H1 (cell line): Measurements from ENCODE around the gene CACNA1C. TPM values are rescaled to one million over a fixed set of nuclear protein-coding genes. Genes with fewer than 3 reads are reported as not detected.

ENCODE experiments used
- CTCF ChIA-PET: fragments of 300-600 bp; sonication (Branson Sonifier 250); formaldehyde crosslinking; loops from one replicate; lab custom pipeline; 2021; ENCODE audit not compliant: partially characterized antibody; lab: Charles Lee
- POLR2A ChIA-PET: fragments of 300-600 bp; sonication (Branson Sonifier 250); formaldehyde crosslinking; loops from one replicate; lab custom pipeline; 2021; ENCODE audit warnings: inconsistent platforms; ENCODE audit not compliant: partially characterized antibody; lab: Charles Lee
- DNase-seq, 2 experiments: peaks; one replicate each; pipeline versions ENCODE4 v3.0.0 to v3.0.0-alpha.2; 2010 to 2022; ENCODE audit warnings: low spot score in 2 of 2, low read depth in 1 of 2, mixed read lengths in 1 of 2
- FAIRE-seq: peaks from 2 replicates; lab custom pipeline; 2011; peaks lifted over from hg19 to GRCh38; lab: Jason Lieb, UNC
- H2AFZ ChIP-seq: 2 replicates; pipeline ENCODE4 v1.8.1; 2012; ENCODE audit warnings: low read length, inconsistent platforms
- H2AK5ac ChIP-seq: 2 replicates; pipeline ENCODE4 v1.6.1; 2013; ENCODE audit warnings: low read depth, low read length
- H2BK120ac ChIP-seq: replicated peaks from 2 replicates; pipeline ENCODE3; 2013; ENCODE audit warnings: low read depth, low read length, inconsistent platforms
- H2BK12ac ChIP-seq: 2 replicates; pipeline ENCODE4 v1.6.1; 2013; ENCODE audit warnings: low read depth, low read length
- H2BK15ac ChIP-seq: 2 replicates; pipeline ENCODE4 v1.6.1; 2013; ENCODE audit warnings: low read length
- H2BK20ac ChIP-seq: 2 replicates; pipeline ENCODE4 v1.6.1; 2013; ENCODE audit warnings: low read length
- H2BK5ac ChIP-seq: 2 replicates; pipeline ENCODE4 v1.6.1; 2013; ENCODE audit warnings: low read depth, low read length
- H3K14ac ChIP-seq: 2 replicates; pipeline ENCODE4 v1.6.1; 2013; ENCODE audit warnings: inconsistent platforms; ENCODE audit not compliant: insufficient read length
- H3K18ac ChIP-seq: 2 replicates; pipeline ENCODE4 v1.6.1; 2013; ENCODE audit warnings: low read length; ENCODE audit errors: extremely low read depth
- H3K23ac ChIP-seq: 2 replicates; pipeline ENCODE4 v1.6.1; 2013; ENCODE audit warnings: inconsistent platforms; ENCODE audit not compliant: insufficient read length
- H3K23me2 ChIP-seq: 2 replicates; pipeline ENCODE4 v1.6.1; 2013; ENCODE audit warnings: low read depth, low read length
- H3K27ac ChIP-seq: 2 replicates; pipeline ENCODE4 v1.6.1; 2011; ENCODE audit warnings: low read depth, low read length, inconsistent platforms
- H3K27me3 ChIP-seq, 4 experiments: replicated peaks in 1 of 4; 1 replicate in 1 of 4; 2 replicates in 3 of 4; pipeline versions ENCODE4 v1.6.1 to v1.8.1; 2011 to 2013; ENCODE audit warnings: low read length in 3 of 4, mild to moderate bottlenecking in 3 of 4, inconsistent platforms in 2 of 4, mixed read lengths in 2 of 4, moderate library complexity in 1 of 4; ENCODE audit not compliant: control insufficient read depth in 3 of 4, insufficient read depth in 3 of 4; ENCODE audit errors: extremely low read depth in 1 of 4
- H3K36me3 ChIP-seq, 4 experiments: 2 replicates each; pipeline versions ENCODE4 v1.6.1 to v1.8.1; 2011 to 2013; ENCODE audit warnings: mild to moderate bottlenecking in 4 of 4, low read length in 3 of 4, moderate library complexity in 2 of 4, control low read depth in 1 of 4, inconsistent platforms in 1 of 4; ENCODE audit not compliant: insufficient read depth in 4 of 4, control insufficient read depth in 2 of 4
- H3K4ac ChIP-seq: replicated peaks from 2 replicates; pipeline ENCODE3; 2013; ENCODE audit warnings: low read length, low read depth, mixed read lengths, inconsistent platforms; ENCODE audit not compliant: insufficient read length
- H3K4me1 ChIP-seq, 4 experiments: replicated peaks in 1 of 4; 1 replicate in 1 of 4; 2 replicates in 3 of 4; pipeline versions ENCODE4 v1.6.1 to v1.8.1; 2011 to 2013; ENCODE audit warnings: low read length in 3 of 4, inconsistent platforms in 2 of 4, mixed read lengths in 1 of 4; ENCODE audit not compliant: insufficient read depth in 4 of 4, control insufficient read depth in 3 of 4
- H3K4me2 ChIP-seq, 2 experiments: 2 replicates each; pipeline versions ENCODE4 v1.6.1 to v1.8.1; 2011 to 2013; ENCODE audit warnings: low read depth in 2 of 2, low read length in 2 of 2, control low read depth in 1 of 2, inconsistent platforms in 1 of 2, mild to moderate bottlenecking in 1 of 2; ENCODE audit not compliant: insufficient read depth in 1 of 2
- H3K4me3 ChIP-seq, 4 experiments: fragments of 200-600, 300-600 bp in 1 of 4; sonication (generic), shearing (Covaris generic), sonication (Bioruptor Twin) in 1 of 4; 2 replicates each; pipeline versions ENCODE4 v1.5.1 to v1.8.1; 2011 to 2016; ENCODE audit warnings: low read length in 4 of 4, low read depth in 3 of 4, control low read depth in 2 of 4, inconsistent platforms in 2 of 4, mild to moderate bottlenecking in 2 of 4, mixed read lengths in 1 of 4, moderate library complexity in 1 of 4; ENCODE audit not compliant: insufficient read depth in 2 of 4; ENCODE audit errors: extremely low read depth in 1 of 4
- H3K56ac ChIP-seq: replicated peaks from 2 replicates; pipeline ENCODE3; 2013; ENCODE audit warnings: low read depth, mild to moderate bottlenecking, mixed read lengths, low read length, inconsistent platforms; ENCODE audit not compliant: insufficient read length
- H3K79me1 ChIP-seq: 2 replicates; pipeline ENCODE4 v1.6.1; 2013; ENCODE audit warnings: low read depth, low read length, control low read depth
- H3K79me2 ChIP-seq, 2 experiments: 2 replicates each; pipeline versions ENCODE4 v1.6.1 to v1.8.1; 2012 to 2013; ENCODE audit warnings: low read length in 2 of 2, mild to moderate bottlenecking in 2 of 2, inconsistent platforms in 1 of 2; ENCODE audit not compliant: insufficient read depth in 2 of 2, control insufficient read depth in 1 of 2
- H3K9ac ChIP-seq, 4 experiments: replicated peaks in 1 of 4; 1 replicate in 1 of 4; 2 replicates in 3 of 4; pipeline versions ENCODE4 v1.6.1 to v1.8.1; 2011 to 2013; ENCODE audit warnings: low read depth in 3 of 4, low read length in 3 of 4, control low read depth in 2 of 4, mild to moderate bottlenecking in 2 of 4, moderate library complexity in 2 of 4, inconsistent platforms in 1 of 4; ENCODE audit errors: extremely low read depth in 1 of 4
- H3K9me3 ChIP-seq, 2 experiments: 2 replicates each; pipeline versions ENCODE4 v1.6.1 to v1.8.1; 2012 to 2013; ENCODE audit warnings: mild to moderate bottlenecking in 2 of 2, moderate library complexity in 2 of 2, control low read depth in 1 of 2, inconsistent platforms in 1 of 2, low read depth in 1 of 2, low read length in 1 of 2, mixed read lengths in 1 of 2; ENCODE audit not compliant: insufficient read depth in 2 of 2
- H4K20me1 ChIP-seq, 2 experiments: replicated peaks in 1 of 2; 2 replicates each; pipeline versions ENCODE3 to v1.8.1; 2011 to 2013; ENCODE audit warnings: inconsistent platforms in 2 of 2, low read length in 2 of 2, mild to moderate bottlenecking in 1 of 2; ENCODE audit not compliant: insufficient read depth in 2 of 2, control insufficient read depth in 1 of 2
- H4K5ac ChIP-seq: 2 replicates; pipeline ENCODE4 v1.6.1; 2013; ENCODE audit warnings: low read length, low read depth, mixed read lengths, inconsistent platforms; ENCODE audit not compliant: insufficient read length
- H4K8ac ChIP-seq: 2 replicates; pipeline ENCODE4 v1.8.0; 2013; ENCODE audit warnings: mild to moderate bottlenecking, moderate library complexity, low read length, inconsistent platforms; ENCODE audit not compliant: insufficient read depth; ENCODE audit errors: extremely low read depth
- H4K91ac ChIP-seq: replicated peaks from 2 replicates; pipeline ENCODE3; 2013; ENCODE audit warnings: low read length, mixed read lengths, inconsistent platforms; ENCODE audit not compliant: insufficient read length
- BCL11A ChIP-seq, 2 experiments: IDR thresholded peaks; one replicate each; pipeline ENCODE4 v1.6.1; 2011; ENCODE audit warnings: low read depth in 2 of 2, low read length in 2 of 2, mild to moderate bottlenecking in 2 of 2
- CBX5 ChIP-seq: fragments of 300-800, 300-1000 bp; sonication (generic); IDR thresholded peaks from 2 replicates; pipeline ENCODE4 v1.7.1; 2016; ENCODE audit warnings: antibody characterized with exemption, low read length, low read depth
- CEBPB ChIP-seq: IDR thresholded peaks from 2 replicates; pipeline ENCODE4 v1.6.1; 2012; ENCODE audit warnings: low read depth, low read length
- GTF2F1 ChIP-seq: IDR thresholded peaks from 2 replicates; pipeline ENCODE4 v1.6.1; 2012; ENCODE audit warnings: low read depth, low read length, improper control_type of control experiment, borderline replicate concordance
- JUN ChIP-seq: IDR thresholded peaks from 2 replicates; pipeline ENCODE4 v1.6.1; 2011; ENCODE audit warnings: low read depth, mild to moderate bottlenecking, improper control_type of control experiment, low read length
- KDM4A ChIP-seq: IDR thresholded peaks from one replicate; pipeline ENCODE4 v1.7.1; 2012; ENCODE audit warnings: low read depth, mild to moderate bottlenecking, moderate library complexity, low read length, inconsistent platforms; ENCODE audit not compliant: severe bottlenecking
- KDM5A ChIP-seq: fragments of 200-600 bp; IDR thresholded peaks from 2 replicates; pipeline ENCODE4 v1.7.1; 2012; ENCODE audit warnings: mild to moderate bottlenecking, low read length, inconsistent platforms, mixed read lengths
- NRF1 ChIP-seq: IDR thresholded peaks from 2 replicates; pipeline ENCODE4 v1.6.1; 2011; ENCODE audit warnings: mild to moderate bottlenecking, low read depth, low read length, improper control_type of control experiment
- TBP ChIP-seq: IDR thresholded peaks from 2 replicates; pipeline ENCODE4 v1.6.1; 2011; ENCODE audit warnings: low read depth, low read length, improper control_type of control experiment
- WGBS, 2 experiments: shearing (Covaris generic) in 1 of 2; methylation state at CpG; one replicate each; pipeline versions ENCODE4 v1.1.6 to v1.1.7; 2013 to 2015; ENCODE audit warnings: low lambda C conversion rate in 2 of 2, mixed read lengths in 2 of 2, inconsistent platforms in 1 of 2, low coverage in 1 of 2, missing lambda C conversion rate in 1 of 2; ENCODE audit not compliant: insufficient replicate concordance in 2 of 2, insufficient coverage in 1 of 2, insufficient read length in 1 of 2; ENCODE audit errors: extremely low coverage in 1 of 2, missing lambda C conversion rate in 1 of 2; 5-methylcytosine and 5-hydroxymethylcytosine counted together
- polyA plus RNA-seq, 7 experiments: library from polyadenylated mRNA; depleted of rRNA in 3 of 7; stranded (reverse) in 5 of 7; unstranded in 2 of 7; fragments of >200 nt in 5 of 7; fragments of 200-250 nt in 2 of 7; gene quantifications; 1 replicate in 5 of 7; 2 replicates in 1 of 7; 4 replicates in 1 of 7; pipeline versions ENCODE4 v1.2.1 to v1.2.3, GENCODE V29; 2011 to 2013; ENCODE audit warnings: missing spikeins in 2 of 7, mixed read lengths in 2 of 7
- total RNA-seq: library from RNA; stranded (reverse); fragmentation: NEBNext Ultra II Directional; extraction: Animal tissue kit (Norgen Biotek cat#: 25700); gene quantifications from 2 replicates; pipeline ENCODE4 v1.2.1, GENCODE V29; 2021
- TF ChIP-seq, protein P1 (sequence below): IDR thresholded peaks from 2 replicates; pipeline ENCODE4 v1.6.1; 2011; ENCODE audit warnings: low read depth, mild to moderate bottlenecking, low read length; ENCODE audit not compliant: insufficient read depth

Gene CACNA1C
- total and polyA plus RNA-seq, 2 of the 8 experiments (the other 6 are each of a cell fraction or from before 2014, with no cell fraction given), result 1.3 TPM

DNA sequence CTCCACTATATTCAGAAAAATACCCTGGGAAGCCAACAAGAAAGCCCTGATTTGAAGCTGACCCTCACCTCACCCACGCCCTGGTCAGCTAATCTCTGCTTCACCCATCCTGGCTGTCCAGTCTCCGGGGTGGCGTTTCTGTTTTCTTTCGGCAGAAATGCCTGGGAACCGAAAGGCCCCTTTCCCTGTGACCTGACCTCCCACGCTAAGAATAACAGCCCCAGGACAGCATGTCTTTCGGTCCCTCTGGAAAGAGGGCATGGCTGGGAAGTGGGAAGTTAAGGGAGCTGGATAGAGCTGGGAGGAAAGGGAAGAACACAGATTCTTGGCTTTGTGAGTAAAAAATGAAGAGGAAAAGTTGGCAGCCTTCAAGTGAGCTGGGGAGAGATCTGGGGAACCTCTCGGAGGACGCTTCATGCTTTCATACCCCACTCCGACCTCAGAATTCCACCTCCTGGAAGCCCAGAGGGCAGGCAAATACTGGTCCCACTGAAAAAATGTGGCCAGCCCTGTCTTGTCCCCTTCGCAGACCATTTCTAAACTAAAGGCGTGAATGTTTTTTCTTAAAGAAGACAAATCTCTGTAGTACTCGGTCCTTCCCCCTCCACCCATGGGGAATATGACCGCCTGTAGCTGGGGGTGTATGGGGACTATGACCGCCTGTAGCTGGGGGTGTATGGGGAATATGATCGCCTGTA lies 579.0 kb downstream of the CACNA1C start:
- Histone ChIP-seq H4K91ac (no peak overlapping the region), H2BK20ac (no peak overlapping the region), H3K23me2 (no peaks in the 10 kb centered on the region), H2BK15ac (no peak overlapping the region), H2BK120ac (no peak overlapping the region), H3K79me2 (no peaks in the 10 kb centered on the region), H3K14ac (no peak overlapping the region), H3K4ac (no peak overlapping the region), H3K9me3 (no peaks in the 10 kb centered on the region), H3K79me1 (no peaks in the 10 kb centered on the region), H3K9ac (no peak overlapping the region), H3K27me3 (0 out of 7 replicates have a peak, but pooled peaks cover 0 to 3% (median 0%) of the 10 kb centered on the region in 4 experiments), H4K20me1 (no peaks in the 10 kb centered on the region), H2AK5ac (no peak overlapping the region), H3K4me2 (no peak overlapping the region), H3K4me3 (no peak overlapping the region), H3K23ac (no peak overlapping the region), H3K36me3 (no peaks in the 10 kb centered on the region), H4K5ac (no peak overlapping the region), H3K4me1 (peaks cover 2 to 11% (median 7%) of the 10 kb centered on the region in 4 experiments; a peak in 5 of 7 replicates), H4K8ac (no peak overlapping the region), H3K18ac (no peak overlapping the region; the same call in 1 of the 2 replicates), H2BK12ac (no peak overlapping the region), H2BK5ac (no peak overlapping the region), H3K27ac (no peak overlapping the region), H2AFZ (no peak overlapping the region), H3K56ac (no peak overlapping the region)
- DNase-seq, result no peak
- FAIRE-seq, result no peak
- POLR2A ChIA-PET, result no interaction called here
- CTCF ChIA-PET, result interaction anchor here (0.6 to 2.5 kb wide), 3 partner anchors 10 to 659 kb away, joined by 3 to 7 read pairs (median 6); no protein-coding TSS in a partner anchor
- TF ChIP-seq CEBPB, result no peak
- TF ChIP-seq KDM4A, result no peak
- no peak for TF ChIP-seq CBX5
- no peak for TF ChIP-seq JUN
- no peak for TF ChIP-seq NRF1
- TF ChIP-seq TBP, result no peak
- TF ChIP-seq GTF2F1, result no peak
- TF ChIP-seq KDM5A, result no peak
- TF ChIP-seq BCL11A (IDR thresholded peaks at IDR 0.05; ENCODE audit: low read depth in 2 of 2, low read length in 2 of 2), result no peak
- TF ChIP-seq, protein P1, sequence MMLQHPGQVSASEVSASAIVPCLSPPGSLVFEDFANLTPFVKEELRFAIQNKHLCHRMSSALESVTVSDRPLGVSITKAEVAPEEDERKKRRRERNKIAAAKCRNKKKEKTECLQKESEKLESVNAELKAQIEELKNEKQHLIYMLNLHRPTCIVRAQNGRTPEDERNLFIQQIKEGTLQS, result no peak
- 85% methylated on average over 16 of the region's 16 CpGs; no CpG with 5 or more reads in 1 of the 2 experiments for WGBS, 2 experiments
